Measurements from ENCODE around the gene RGS7.
"Not testable (repeated sequence)": the region's sequence is repeated elsewhere in the genome, so short reads cannot be mapped to it uniquely, and the experiment has no call there.

The RGS7 gene

DNA sequence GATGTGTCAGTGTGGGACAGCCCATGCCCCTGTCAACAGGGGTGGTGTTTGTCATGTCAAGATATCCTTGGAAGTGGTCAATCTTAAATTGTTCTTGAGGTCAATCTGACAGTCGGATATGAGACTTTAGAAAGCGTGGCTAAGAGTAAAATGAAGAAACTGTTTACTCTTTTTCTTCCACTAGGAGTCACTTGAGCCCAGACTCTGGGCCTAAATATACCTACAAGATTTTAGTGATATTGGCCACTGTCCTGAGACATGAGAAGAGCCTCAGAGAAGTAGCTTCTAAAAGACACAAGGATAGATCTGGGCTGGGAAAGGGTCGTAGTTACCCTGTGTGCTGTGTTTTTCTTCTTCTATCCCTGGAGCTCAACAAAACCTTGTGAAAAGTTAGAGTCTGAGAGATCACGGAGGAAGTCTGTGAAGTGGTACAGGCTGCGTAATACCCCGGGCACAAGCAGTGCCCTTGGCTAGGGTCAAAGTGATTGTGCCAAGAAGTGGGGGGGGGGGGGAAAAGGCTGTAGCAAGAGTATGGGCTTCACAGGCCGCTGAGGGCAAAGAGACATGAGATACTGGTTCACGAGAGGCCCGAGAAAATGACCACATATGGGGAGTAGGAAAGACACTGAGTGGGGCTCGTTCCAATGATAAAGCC, 389.8 kb downstream of the RGS7 start:
- DNase-seq = no peak

- DNase-seq = no peak
These were observed 391.4 kb downstream of the RGS7 start for GRCh38 chr1:240965581-240966091.

DNA sequence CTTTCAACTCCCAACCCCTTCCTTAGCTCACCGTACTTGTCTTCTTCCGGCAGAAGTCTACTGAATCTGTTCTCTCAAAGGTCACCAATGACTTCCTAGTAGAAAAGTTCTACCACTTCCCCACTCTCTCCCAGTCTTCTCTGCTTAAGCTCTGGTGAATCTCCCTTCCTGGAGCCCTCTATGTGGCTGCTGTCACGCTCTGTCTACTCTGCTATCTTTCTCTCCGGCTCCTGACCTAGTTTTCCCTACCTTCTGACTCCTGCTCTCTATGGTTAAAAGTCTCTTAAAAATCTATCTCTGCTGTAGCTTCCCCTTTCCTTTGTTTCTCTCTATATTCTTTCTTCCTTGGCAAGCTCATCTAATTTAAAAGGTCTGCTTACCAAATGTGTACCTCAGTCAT, 394.9 kb downstream of the RGS7 start:
- no peak for DNase-seq

DNA sequence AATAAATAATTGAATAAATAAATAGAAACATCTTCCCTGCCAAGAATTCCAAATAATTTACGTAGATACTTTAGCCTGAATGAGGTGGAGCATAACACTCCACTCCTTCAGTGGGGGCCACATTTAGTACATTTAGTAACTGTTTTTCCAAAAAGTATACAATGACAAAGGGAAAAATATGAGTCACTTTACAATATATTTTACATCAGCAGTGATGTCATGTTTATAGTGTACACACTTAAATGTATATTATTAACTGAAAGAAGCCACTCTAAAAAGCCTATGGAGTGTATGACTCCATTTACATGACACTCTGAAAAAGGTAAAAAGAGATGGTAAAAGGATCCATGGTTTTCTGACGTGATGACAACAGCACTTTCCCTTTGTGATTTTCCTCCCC, 400.6 kb downstream of the RGS7 start:
- DNase-seq = no peak

- DNase-seq = no peak
These were observed 401.0 kb downstream of the RGS7 start for GRCh38 chr1:240956020-240956419.

DNA sequence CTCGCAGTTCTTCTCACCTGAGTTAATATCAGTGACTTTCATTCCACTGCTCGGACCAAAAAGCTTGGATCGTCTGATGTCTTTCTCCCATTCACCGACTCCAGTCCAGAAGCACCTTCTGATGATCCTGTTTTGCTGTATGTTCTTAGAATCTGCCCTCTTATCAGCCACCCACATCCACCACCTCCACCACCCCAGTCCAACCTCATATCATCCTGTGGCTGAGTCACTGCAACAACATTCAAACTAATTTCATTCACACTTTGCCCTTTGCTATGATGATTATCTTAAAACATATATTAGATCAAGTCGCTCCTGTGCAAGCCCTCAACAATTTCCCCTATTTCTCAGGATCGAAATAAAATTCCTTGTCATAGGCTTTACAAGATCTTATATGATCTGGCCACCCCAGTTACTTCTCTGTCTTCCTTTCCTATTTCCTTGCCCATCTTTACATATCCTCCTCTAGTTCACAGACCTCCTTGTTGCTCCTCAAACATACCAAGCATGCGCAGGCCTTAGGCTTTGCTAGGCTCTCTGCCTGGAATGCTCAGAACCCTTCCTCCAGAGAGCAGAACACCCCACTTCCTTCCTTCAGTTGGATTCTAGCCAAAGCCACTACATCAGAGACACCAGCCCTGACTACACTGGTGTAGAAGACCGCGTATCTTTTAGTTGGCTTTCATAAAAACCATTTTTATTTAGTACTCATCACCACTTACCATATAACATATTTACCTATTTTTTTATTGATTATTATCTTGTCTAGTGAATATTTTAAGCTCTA, 409.4 kb downstream of the RGS7 start:
- no peak for DNase-seq

GRCh38 chr1:240946926-240947325, 410.1 kb downstream of the RGS7 start:
- no peak for DNase-seq

- no peak for DNase-seq
These were observed 414.1 kb downstream of the RGS7 start for GRCh38 chr1:240942901-240943300.

DNA sequence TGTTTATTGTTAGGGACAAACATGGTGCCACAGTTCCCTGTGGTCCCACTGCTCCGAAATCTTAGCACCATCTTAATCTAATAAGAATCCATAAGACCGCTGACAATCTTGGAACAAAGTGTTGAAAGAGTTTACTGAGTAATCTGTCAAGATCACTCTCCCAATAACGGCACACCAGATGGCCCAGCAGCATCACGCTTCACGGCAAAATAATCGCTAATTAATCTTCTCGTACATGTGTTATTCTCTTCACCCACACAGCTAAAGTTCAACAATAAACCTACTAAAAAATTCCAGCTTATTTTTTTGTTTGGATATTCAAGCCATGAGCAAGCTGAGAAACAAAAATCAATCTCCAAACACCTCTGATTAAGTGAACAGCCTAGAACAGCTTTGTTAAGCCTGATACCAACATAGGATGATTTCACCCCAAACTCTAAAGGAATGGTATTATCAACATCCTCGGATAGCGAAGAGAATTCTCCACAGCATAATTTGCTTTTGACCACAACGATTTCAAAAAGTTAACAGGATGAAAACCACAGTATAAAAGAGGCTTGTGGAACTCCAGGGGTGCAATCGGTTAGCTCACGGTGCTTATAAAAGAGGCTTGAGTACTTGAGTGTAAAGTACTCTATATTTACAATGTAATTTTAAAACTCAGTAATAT, 415.2 kb downstream of the RGS7 start:
- DNase-seq = no peak

GRCh38 chr1:240936911-240937668, 419.9 kb downstream of the RGS7 start:
- DNase-seq = no peak

- no peak for DNase-seq
These were observed 421.1 kb downstream of the RGS7 start for GRCh38 chr1:240935920-240936319.

GRCh38 chr1:240931031-240931430, 426.0 kb downstream of the RGS7 start:
- DNase-seq = no peak

DNA sequence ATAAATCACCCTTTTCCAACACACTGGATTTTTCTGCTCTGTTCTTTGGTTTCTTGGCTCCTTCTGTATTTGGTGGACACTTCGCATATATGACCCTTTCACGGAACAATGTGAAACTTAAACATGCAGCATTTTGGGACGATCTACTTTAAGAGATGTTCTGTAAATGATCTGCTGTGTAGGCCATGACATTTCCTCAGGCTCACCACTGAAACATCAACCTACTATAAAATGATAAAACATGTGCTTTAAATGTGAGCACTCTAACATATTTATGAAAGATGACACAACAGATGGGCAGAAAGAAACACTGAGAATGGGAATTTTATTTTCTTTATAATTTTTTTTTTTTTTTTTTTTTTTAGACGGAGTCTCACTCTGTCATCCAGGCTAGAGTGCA, 428.7 kb downstream of the RGS7 start:
- no peak for DNase-seq

- DNase-seq = no peak
These were observed 429.2 kb downstream of the RGS7 start for GRCh38 chr1:240927821-240928220.

- DNase-seq = no peak
These were observed 431.7 kb downstream of the RGS7 start for GRCh38 chr1:240925273-240925672.

DNA sequence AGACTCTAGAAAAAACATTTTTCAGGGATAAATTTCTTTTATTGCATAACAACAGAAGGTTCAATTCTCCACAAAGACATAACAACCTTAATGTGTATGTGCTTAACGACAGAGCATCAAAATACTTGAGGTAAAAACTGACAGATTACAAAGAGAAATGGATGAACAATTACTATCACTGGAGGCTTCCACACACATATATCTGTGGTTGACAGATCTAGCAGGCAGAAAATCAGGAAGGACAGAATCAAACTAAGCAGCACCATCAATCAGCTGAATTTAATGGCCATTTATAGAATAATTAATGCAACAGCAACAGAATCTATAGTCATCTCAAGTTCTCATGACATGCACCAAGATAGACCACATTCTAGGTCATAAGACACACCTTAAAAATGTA, 439.0 kb downstream of the RGS7 start:
- no peak for DNase-seq

GRCh38 chr1:240914506-240914905, 442.5 kb downstream of the RGS7 start:
- DNase-seq = no peak

DNA sequence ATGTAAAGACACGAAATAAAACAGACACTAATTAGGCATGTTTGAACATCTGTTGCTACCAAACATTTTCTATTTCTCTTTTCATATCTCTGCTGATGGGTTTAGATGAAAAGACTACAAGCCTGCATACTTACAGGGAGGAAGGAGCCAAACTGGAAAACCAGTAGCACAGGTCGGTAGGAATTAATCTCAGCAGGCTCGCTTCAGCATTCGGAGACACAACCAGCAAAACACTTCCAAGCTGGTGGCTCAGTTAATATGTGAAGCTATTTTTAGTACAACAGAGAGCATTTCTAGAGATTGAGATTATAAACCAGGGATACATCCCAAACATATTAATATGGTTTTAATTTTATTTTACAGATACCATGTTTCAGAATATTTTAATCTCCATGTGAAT, 444.2 kb downstream of the RGS7 start:
- no peak for DNase-seq

GRCh38 chr1:240909701-240910457, 447.1 kb downstream of the RGS7 start:
- no peak for DNase-seq

GRCh38 chr1:240906477-240906876, 450.5 kb downstream of the RGS7 start:
- no peak for DNase-seq

GRCh38 chr1:240905225-240905765, 451.7 kb downstream of the RGS7 start:
- DNase-seq = no peak

GRCh38 chr1:240895424-240895823, 461.6 kb downstream of the RGS7 start:
- DNase-seq = not testable (repeated sequence)
